BJ (cell line): Measurements from ENCODE around the gene SMC6. TPM values are rescaled to one million over a fixed set of nuclear protein-coding genes. Genes with fewer than 3 reads are reported as not detected.

Source experiments
- CTCF ChIA-PET: fragments of 350-600 bp; formaldehyde crosslinking; extraction: SDS; loops from one replicate; lab custom pipeline; 2021; ENCODE audit warnings: antibody characterized with exemption, inconsistent platforms; lab: Yijun Ruan, JAX
- POLR2A ChIA-PET: fragments of 300-600 bp; sonication (Branson Sonifier 250); formaldehyde crosslinking; extraction: SDS; loops from one replicate; lab custom pipeline; 2021; ENCODE audit warnings: antibody characterized with exemption; lab: Charles Lee
- DNase-seq: peaks from one replicate; pipeline ENCODE4 v3.0.0-alpha.2; 2011; ENCODE audit warnings: low read depth
- H3K27me3 ChIP-seq: 2 replicates; pipeline ENCODE4 v1.6.0; 2011; ENCODE audit warnings: low read length; ENCODE audit not compliant: control insufficient read depth, insufficient read depth
- H3K36me3 ChIP-seq: 2 replicates; pipeline ENCODE4 v1.5.1; 2011; ENCODE audit warnings: low read length; ENCODE audit not compliant: control insufficient read depth, insufficient read depth
- H3K4me3 ChIP-seq: 2 replicates; pipeline ENCODE4 v1.5.1; 2011; ENCODE audit warnings: low read depth, mild to moderate bottlenecking, control low read depth, low read length
- polyA plus RNA-seq: library from polyadenylated mRNA; depleted of rRNA; stranded (reverse); fragments of >200 nt; gene quantifications from 2 replicates; pipeline ENCODE4 v1.2.3, GENCODE V29; 2011
- TF ChIP-seq, protein P1 (sequence below): IDR thresholded peaks from 2 replicates; pipeline ENCODE4 v1.5.1; 2011; ENCODE audit warnings: low read depth, mild to moderate bottlenecking, control low read depth, inconsistent platforms, low read length, moderate library complexity; ENCODE audit not compliant: insufficient read depth

SMC6 gene
- polyA plus RNA-seq, 1 experiment: 5.2 TPM

DNA sequence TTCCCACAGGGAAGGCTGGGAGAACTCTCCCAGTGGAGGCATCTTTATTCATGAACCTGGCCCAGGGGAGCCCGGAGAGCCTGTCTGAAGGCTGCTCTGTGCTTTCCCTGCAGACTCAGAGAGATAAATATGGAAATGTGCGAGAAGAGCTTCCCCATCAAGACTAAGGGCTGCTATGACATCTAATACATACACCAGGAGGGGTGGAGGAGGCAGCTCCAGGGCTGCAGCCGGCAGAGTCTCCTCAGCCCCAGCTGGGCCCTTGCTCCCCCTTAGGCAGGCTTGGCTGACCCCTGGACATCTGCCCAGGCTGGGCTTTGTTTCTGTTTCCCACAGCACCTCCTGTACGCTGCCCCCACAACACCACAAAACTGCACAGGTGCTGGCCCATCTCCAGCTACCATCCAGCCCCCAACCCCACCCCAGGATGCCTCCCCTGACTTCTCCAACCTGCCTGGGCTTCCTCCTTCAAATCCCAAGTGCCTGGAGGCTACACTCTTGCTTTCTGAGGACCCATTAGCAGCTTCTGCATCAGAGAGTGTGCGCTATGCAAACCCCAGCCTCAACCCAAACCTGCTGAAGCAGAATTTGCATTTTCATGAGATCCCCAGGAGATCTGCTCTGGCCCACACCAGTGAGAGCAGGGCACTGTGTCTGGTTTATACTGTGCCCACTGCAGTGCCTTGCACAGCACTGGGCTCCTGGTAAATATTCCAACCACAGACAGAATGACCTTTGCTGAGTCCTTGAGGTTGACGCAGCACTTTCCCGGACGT is 116.3 kb downstream of the SMC6 start:
- Histone ChIP-seq H3K4me3 (no peak overlapping the region), H3K27me3 (peaks cover 2% of the 10 kb centered on the region), H3K36me3 (no peaks in the 10 kb centered on the region)
- ChIA-PET CTCF (interaction anchor here (0.8 to 3.2 kb wide), 2 partner anchors 8 to 23 kb away, joined by 3 to 16 read pairs; no protein-coding TSS in a partner anchor), POLR2A (interaction anchor here (0.5 kb wide), 1 partner anchor 16 kb away, joined by 3 read pairs; no protein-coding TSS in a partner anchor)
- no peak for DNase-seq
- TF ChIP-seq, protein P1, sequence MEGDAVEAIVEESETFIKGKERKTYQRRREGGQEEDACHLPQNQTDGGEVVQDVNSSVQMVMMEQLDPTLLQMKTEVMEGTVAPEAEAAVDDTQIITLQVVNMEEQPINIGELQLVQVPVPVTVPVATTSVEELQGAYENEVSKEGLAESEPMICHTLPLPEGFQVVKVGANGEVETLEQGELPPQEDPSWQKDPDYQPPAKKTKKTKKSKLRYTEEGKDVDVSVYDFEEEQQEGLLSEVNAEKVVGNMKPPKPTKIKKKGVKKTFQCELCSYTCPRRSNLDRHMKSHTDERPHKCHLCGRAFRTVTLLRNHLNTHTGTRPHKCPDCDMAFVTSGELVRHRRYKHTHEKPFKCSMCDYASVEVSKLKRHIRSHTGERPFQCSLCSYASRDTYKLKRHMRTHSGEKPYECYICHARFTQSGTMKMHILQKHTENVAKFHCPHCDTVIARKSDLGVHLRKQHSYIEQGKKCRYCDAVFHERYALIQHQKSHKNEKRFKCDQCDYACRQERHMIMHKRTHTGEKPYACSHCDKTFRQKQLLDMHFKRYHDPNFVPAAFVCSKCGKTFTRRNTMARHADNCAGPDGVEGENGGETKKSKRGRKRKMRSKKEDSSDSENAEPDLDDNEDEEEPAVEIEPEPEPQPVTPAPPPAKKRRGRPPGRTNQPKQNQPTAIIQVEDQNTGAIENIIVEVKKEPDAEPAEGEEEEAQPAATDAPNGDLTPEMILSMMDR: no peak

DNA sequence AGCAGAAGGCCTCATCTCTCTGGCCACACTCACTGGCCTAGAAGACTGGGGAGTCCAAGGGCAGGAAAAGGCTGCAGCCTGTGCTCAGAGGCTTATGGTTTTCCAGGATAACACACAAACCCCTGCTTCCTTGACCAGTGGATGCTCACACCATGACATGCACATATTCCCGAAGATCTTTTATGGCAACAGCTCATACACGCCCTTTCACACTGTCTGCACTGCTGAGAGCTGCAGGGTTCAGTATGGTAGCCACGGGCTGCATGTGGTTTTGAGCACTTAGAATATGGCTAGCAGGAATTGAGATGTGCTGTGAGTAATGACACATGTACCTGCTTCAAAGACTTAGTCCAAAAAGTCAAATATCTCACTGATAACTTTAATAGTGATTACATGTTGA is 117.4 kb downstream of the SMC6 start:
- no peak overlapping the region for H3K4me3 ChIP-seq
- TF ChIP-seq, protein P1: no peak
- DNase-seq: no peak
- CTCF ChIA-PET: interaction anchor here (0.8 to 3.2 kb wide), 2 partner anchors 9 to 24 kb away, joined by 3 to 16 read pairs; no protein-coding TSS in a partner anchor
- POLR2A ChIA-PET: no interaction called here
- H3K36me3 ChIP-seq: no peaks in the 10 kb centered on the region
- peaks cover 2% of the 10 kb centered on the region for H3K27me3 ChIP-seq

DNA sequence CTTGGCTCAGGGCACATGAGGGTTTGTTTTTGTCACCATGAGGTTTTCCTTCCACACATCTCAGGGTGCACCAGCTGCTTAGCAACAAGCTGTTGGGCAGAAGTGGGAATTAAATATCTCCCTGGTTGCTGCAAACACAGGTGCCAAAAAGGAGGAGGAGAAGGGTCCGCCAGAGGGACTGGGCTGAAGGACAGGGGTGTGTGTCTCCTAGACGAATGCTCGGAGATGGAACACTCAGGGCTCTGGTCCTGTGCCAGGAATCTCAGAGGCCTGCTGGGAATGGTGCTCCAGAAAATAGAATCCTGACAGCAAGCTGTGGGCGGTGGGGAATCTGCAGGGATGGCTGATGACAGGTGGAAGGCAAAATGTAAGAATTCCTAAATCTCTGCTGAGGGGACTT is 118.6 kb downstream of the SMC6 start:
- DNase-seq: no peak
- CTCF ChIA-PET: interaction anchor here (3.2 kb wide), 1 partner anchor 11 kb away, joined by 16 read pairs; no protein-coding TSS in a partner anchor
- POLR2A ChIA-PET: interaction anchor here (0.5 kb wide), 1 partner anchor 72 kb away, joined by 4 read pairs; no protein-coding TSS in a partner anchor

DNA sequence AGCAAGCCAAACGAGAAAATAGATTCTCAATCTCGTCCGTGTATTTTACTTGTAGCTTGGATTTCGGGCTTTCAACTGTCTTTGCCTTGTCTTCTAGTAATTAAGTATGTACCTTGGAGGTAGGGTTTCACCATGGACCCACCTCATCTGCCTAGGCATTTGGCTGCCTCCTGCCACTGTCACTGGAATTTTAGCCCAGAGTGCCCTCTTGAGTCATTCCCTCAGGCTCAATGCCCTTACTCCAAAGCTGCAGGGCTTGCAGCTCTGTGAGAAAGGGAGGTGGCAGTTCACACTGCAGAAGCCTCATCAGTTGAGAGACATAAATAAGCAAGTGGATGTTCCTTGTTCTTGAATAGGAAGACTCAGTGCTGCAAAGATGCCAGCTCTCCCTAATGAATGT is 123.5 kb downstream of the SMC6 start:
- ChIA-PET CTCF (interaction anchor here (2.5 kb wide), 1 partner anchor 16 kb away, joined by 10 read pairs; no protein-coding TSS in a partner anchor), POLR2A (no interaction called here)
- TF ChIP-seq, protein P1: no peak
- Histone ChIP-seq H3K27me3 (no peaks in the 10 kb centered on the region; the same call in 1 of the 2 replicates), H3K36me3 (no peaks in the 10 kb centered on the region), H3K4me3 (no peak overlapping the region)
- DNase-seq: no peak

More for the DNA sequence above, 118.6 kb downstream of the SMC6 start:
- H3K27me3 ChIP-seq: peaks cover 2% of the 10 kb centered on the region
- TF ChIP-seq, protein P1: no peak
- no peak overlapping the region for H3K4me3 ChIP-seq
- no peaks in the 10 kb centered on the region for H3K36me3 ChIP-seq

DNA sequence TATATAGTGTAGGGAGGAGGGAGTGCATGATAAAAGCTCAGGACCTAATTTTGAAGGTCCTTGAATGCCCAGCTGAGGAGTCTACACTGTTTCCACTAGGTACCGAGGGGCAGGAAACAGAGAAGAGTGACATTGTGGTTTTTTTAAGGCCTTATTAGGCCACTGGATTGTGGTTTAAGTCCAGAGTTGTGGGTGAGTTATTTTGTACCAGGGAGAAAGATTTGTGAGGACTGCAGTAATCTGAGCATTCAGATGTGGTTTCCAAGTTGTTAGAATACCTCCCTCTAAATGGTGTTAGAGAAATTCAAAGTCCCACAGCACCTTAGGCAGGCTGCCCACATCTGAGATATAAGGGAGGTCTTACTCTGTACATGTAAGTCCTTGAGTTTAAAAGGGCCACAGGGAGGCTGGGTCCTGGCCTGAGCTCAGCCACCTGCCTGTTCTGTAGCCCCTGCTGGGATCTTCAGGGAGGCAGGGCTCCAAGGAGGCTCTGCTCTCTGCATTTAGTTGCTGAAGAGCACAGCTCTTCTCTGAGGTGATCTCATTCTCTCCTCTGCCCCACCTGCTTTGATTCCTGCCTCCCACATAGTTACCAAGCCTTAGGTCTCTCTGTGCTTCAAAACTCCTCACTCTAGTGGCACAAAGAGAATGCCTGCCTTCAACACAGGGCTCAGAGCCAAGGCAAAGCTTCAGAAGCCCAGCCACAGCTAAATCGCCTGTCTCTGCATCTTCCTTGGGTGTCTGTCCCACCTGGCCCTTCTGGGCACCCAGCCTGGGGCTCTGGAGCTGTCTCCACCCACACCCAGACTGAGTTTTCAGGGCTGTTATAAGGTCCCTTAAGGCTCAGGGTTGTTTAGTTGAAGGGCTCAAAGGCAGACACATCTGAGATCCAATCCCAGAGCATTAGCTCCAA is 125.0 kb downstream of the SMC6 start:
- ChIA-PET CTCF (interaction anchor here (1.0 to 2.5 kb wide), 3 partner anchors 17 to 42 kb away, joined by 3 to 10 read pairs (median 3); no protein-coding TSS in a partner anchor), POLR2A (no interaction called here)

More for the DNA sequence above, 125.0 kb downstream of the SMC6 start:
- H3K27me3 ChIP-seq: no peaks in the 10 kb centered on the region
- no peak overlapping the region for H3K4me3 ChIP-seq
- no peak for DNase-seq
- H3K36me3 ChIP-seq: no peaks in the 10 kb centered on the region
- TF ChIP-seq, protein P1: no peak
